ENCODE measurements around the gene LMO1. TPM values are rescaled to one million over a fixed set of nuclear protein-coding genes. Genes with fewer than 3 reads are reported as not detected.

LMO1 gene
- total RNA-seq, 3 donors from 2014 or later (not counting 1 experiment from before 2014, with no cell fraction given), result not detected

DNA sequence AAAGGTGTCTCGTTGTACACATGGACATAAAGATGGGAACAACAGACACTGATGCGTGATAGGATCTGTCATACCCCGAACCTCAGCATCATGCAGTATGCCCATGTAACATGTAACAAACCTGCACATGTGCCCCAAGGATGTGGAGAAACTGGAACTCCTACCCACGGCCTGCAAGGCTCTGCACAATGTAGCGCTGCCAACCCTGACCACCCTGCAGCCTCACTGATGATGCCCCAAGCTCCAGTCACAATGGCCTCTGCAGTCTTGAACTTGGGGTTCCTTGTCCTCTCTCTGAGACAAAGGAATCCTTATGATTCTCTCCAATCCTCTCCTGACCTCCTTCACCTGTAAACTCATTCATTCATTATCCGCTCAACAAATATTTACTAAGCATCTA, 14.2 kb downstream of the LMO1 start:
- Histone ChIP-seq H3K27me3 (ENCODE audit: control insufficient read depth, insufficient read depth, low read length) (no peaks in the 10 kb centered on the region), H3K4me3 (ENCODE audit: low read length) (no peak overlapping the region), H3K27ac (ENCODE audit: low read length) (no peak overlapping the region), H3K36me3 (ENCODE audit: control insufficient read depth, insufficient read depth, low read length) (no peaks in the 10 kb centered on the region), H3K4me1 (ENCODE audit: control insufficient read depth, insufficient read depth, low read length) (no peaks in the 10 kb centered on the region), H3K9me3 (ENCODE audit: control insufficient read depth, insufficient read depth, low read length) (no peaks in the 10 kb centered on the region)
- no peak for DNase-seq
- intact Hi-C loops (cut with micrococcal nuclease), result no loop called here
- ATAC-seq, result no peak
- Mint-ChIP-seq H3K36me3 (no peaks in the 10 kb centered on the region), H3K27me3 (ENCODE audit: low read depth in 2 of 2) (peaks cover 10 to 16% of the 10 kb centered on the region in 2 donors), H3K27ac (no peak overlapping the region), H3K4me1 (no peaks in the 10 kb centered on the region), H3K9me3 (no peaks in the 10 kb centered on the region), H3K4me3 (no peak overlapping the region)
- 60% methylated on average over 6 of the region's 6 CpGs for WGBS (ENCODE audit: insufficient coverage)
- TF ChIP-seq, protein P1, sequence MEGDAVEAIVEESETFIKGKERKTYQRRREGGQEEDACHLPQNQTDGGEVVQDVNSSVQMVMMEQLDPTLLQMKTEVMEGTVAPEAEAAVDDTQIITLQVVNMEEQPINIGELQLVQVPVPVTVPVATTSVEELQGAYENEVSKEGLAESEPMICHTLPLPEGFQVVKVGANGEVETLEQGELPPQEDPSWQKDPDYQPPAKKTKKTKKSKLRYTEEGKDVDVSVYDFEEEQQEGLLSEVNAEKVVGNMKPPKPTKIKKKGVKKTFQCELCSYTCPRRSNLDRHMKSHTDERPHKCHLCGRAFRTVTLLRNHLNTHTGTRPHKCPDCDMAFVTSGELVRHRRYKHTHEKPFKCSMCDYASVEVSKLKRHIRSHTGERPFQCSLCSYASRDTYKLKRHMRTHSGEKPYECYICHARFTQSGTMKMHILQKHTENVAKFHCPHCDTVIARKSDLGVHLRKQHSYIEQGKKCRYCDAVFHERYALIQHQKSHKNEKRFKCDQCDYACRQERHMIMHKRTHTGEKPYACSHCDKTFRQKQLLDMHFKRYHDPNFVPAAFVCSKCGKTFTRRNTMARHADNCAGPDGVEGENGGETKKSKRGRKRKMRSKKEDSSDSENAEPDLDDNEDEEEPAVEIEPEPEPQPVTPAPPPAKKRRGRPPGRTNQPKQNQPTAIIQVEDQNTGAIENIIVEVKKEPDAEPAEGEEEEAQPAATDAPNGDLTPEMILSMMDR (IDR thresholded peaks at IDR 0.05), result no peak

DNA sequence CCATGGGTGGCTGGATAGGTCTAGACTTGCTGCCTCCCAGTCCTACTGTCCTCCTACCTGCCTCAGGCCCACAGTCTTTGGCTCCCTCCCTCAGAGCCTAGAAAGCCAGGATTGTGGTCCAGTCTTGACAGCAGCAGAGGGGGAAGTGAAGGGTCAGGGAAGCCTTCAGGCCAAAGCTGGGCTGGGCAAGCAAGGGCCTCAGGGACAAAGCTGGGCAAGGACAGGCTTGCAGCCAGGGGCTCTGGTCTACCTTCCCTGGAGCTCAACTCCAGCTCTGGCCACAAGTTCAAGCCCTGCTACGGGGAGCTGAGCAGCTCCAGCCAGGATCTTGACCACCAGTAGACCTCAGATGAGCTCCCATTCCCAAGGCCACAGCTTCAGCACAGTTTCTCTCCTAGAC, 14.9 kb downstream of the LMO1 start:
- DNase-seq (no peak), ATAC-seq (no peak)
- Histone ChIP-seq H3K27ac (ENCODE audit: low read length) (no peak overlapping the region), H3K9me3 (ENCODE audit: control insufficient read depth, insufficient read depth, low read length) (no peaks in the 10 kb centered on the region), H3K36me3 (ENCODE audit: control insufficient read depth, insufficient read depth, low read length) (no peaks in the 10 kb centered on the region), H3K4me3 (ENCODE audit: low read length) (no peak overlapping the region), H3K27me3 (ENCODE audit: control insufficient read depth, insufficient read depth, low read length) (no peaks in the 10 kb centered on the region), H3K4me1 (ENCODE audit: control insufficient read depth, insufficient read depth, low read length) (no peaks in the 10 kb centered on the region)
- Mint-ChIP-seq H3K27ac (no peak overlapping the region), H3K4me1 (no peaks in the 10 kb centered on the region), H3K4me3 (no peak overlapping the region), H3K9me3 (no peaks in the 10 kb centered on the region), H3K36me3 (no peaks in the 10 kb centered on the region), H3K27me3 (ENCODE audit: low read depth in 2 of 2) (peaks cover 10 to 16% of the 10 kb centered on the region in 2 donors)
- TF ChIP-seq, protein P1 (IDR thresholded peaks at IDR 0.05), result no peak
- intact Hi-C loops (cut with micrococcal nuclease), result no loop called here
- WGBS (ENCODE audit: insufficient coverage), result 83% methylated on average over 1 of the region's 1 CpG

DNA sequence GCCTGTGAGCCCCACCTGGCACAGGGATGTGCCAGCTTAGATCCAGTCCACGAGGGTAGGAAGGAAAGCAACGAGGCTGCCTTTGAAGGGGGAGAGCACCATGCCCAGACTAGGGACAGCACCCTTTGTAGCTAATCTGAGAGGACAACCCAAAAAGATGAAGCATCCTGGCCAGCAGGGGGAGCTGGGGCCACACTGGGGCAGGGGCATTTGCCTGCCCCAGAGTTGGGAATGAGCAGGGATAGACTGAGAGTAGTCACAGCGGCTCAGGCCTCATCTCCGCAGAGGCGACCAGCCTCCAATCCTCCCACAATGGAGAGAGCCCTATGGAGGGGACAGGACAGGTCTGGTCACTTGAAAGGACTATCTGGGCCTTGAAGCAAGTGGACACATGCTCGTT, 16.4 kb downstream of the LMO1 start:
- 69% methylated on average over 6 of the region's 6 CpGs for WGBS (ENCODE audit: insufficient coverage)
- H3K27me3 ChIP-seq (ENCODE audit: control insufficient read depth, insufficient read depth, low read length), result no peaks in the 10 kb centered on the region
- Mint-ChIP-seq H3K4me3 (no peak overlapping the region), H3K27me3 (ENCODE audit: low read depth in 2 of 2) (peaks cover 10 to 16% of the 10 kb centered on the region in 2 donors), H3K36me3 (no peaks in the 10 kb centered on the region), H3K9me3 (no peaks in the 10 kb centered on the region), H3K27ac (no peak overlapping the region), H3K4me1 (no peaks in the 10 kb centered on the region)
- H3K4me3 ChIP-seq (ENCODE audit: low read length), result no peak overlapping the region
- H3K4me1 ChIP-seq (ENCODE audit: control insufficient read depth, insufficient read depth, low read length), result no peaks in the 10 kb centered on the region
- intact Hi-C loops (cut with micrococcal nuclease), result no loop called here
- no peaks in the 10 kb centered on the region for H3K9me3 ChIP-seq (ENCODE audit: control insufficient read depth, insufficient read depth, low read length)
- H3K36me3 ChIP-seq (ENCODE audit: control insufficient read depth, insufficient read depth, low read length), result no peaks in the 10 kb centered on the region
- DNase-seq (no peak), ATAC-seq (no peak)
- H3K27ac ChIP-seq (ENCODE audit: low read length), result no peak overlapping the region
- TF ChIP-seq, protein P1 (IDR thresholded peaks at IDR 0.05), result no peak

DNA sequence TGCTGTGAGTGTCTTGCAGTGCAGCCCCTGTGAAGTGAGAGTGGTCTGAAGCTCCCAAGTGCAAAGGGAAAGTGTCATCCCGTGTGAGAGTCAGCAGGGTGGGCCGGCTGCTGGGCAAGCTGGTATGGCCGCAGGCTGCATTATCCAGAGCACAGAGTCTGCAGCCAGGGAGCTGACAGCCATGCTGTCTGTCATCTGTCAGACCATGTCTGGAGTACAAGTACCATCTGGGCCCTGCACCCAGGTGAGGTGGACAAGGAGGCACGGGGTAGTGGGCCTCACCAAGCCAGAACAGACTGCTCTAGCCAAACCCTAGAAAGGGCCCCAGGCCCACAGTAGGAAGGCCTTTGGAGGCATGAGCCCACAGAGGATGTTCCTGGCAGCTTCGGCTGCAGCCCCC, 20.2 kb downstream of the LMO1 start:
- Mint-ChIP-seq H3K4me3 (no peak overlapping the region), H3K27me3 (ENCODE audit: low read depth in 2 of 2) (peaks cover 9 to 16% of the 10 kb centered on the region in 2 donors), H3K27ac (no peak overlapping the region), H3K36me3 (no peaks in the 10 kb centered on the region), H3K4me1 (no peaks in the 10 kb centered on the region), H3K9me3 (no peaks in the 10 kb centered on the region)
- H3K36me3 ChIP-seq (ENCODE audit: control insufficient read depth, insufficient read depth, low read length), result no peaks in the 10 kb centered on the region
- H3K4me3 ChIP-seq (ENCODE audit: low read length), result no peak overlapping the region
- H3K27me3 ChIP-seq (ENCODE audit: control insufficient read depth, insufficient read depth, low read length), result no peaks in the 10 kb centered on the region
- intact Hi-C loops (cut with micrococcal nuclease), result no loop called here
- no peaks in the 10 kb centered on the region for H3K4me1 ChIP-seq (ENCODE audit: control insufficient read depth, insufficient read depth, low read length)
- 82% methylated on average over 5 of the region's 5 CpGs for WGBS (ENCODE audit: insufficient coverage)
- H3K27ac ChIP-seq (ENCODE audit: low read length), result no peak overlapping the region
- ATAC-seq (no peak), DNase-seq (no peak)
- TF ChIP-seq, protein P1 (IDR thresholded peaks at IDR 0.05), result no peak
- no peaks in the 10 kb centered on the region for H3K9me3 ChIP-seq (ENCODE audit: control insufficient read depth, insufficient read depth, low read length)
